GM18907 (cell line): ENCODE results near the gene RGS10.

Experiments used
- ATAC-seq: cut with Tn5 transposase; IDR thresholded peaks from one replicate; pipeline ENCODE4 v1.9.1; 2021; ENCODE audit warnings: mild to moderate bottlenecking, moderate library complexity; ENCODE audit not compliant: unreplicated experiment

RGS10 gene

DNA sequence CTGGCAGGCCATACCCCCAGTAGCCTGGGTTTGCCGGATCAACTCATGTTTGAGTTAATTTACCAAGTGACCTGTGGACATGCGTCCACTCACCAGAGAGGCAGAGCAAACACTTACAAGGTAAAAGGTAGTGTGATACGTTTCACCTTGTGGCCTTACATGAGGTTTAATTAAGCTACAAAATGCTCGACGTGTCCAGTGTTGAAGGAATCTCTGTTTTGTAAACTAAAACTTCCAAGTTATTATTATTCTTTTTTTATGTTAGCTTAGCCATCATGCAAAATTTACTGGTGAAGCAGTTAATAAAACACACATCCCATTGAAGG, 42.9 kb downstream of the RGS10 start:
- no peak for ATAC-seq

GRCh38 chr10:119498889-119499676, 43.4 kb downstream of the RGS10 start:
- no peak for ATAC-seq

DNA sequence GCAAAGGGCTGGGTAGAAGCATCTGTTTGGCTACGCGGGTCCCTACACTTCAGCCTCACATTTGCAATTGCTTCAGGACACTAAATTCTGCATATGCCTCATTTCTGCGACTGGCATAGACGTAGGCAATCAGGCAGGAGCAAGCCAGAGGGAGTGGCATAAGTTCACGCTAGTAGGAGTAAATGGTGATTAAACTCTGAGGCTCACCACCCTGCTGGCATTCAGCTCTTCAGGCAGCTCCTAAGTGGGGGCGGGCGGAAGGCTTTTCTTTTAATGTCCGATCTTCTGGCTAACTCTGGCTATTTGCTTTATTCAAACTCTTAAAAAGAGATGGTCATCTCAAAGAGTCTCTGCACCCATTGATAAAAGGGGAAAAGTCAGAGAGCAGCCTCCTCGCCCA, 45.3 kb downstream of the RGS10 start:
- no peak for ATAC-seq

DNA sequence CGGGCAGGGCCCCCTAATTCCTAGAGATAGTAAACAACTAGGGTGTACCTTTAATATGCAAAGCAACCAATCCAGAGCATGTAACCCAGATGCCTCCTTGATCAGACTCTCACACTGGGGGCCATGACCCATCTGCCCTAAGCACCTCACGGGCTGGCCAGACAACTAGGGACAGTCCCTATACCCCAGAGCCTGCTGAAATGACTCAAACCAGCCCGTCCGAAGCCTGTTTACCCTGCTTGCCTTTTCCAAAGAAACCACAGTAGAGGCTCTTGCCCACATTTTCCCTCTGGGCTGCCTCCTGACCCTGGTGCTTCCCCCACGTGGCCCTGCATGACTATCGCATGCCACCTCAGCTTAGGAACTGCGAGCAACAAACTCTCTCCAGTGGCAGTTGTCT, 46.2 kb downstream of the RGS10 start:
- peak; percentile 89 for ATAC-seq

DNA sequence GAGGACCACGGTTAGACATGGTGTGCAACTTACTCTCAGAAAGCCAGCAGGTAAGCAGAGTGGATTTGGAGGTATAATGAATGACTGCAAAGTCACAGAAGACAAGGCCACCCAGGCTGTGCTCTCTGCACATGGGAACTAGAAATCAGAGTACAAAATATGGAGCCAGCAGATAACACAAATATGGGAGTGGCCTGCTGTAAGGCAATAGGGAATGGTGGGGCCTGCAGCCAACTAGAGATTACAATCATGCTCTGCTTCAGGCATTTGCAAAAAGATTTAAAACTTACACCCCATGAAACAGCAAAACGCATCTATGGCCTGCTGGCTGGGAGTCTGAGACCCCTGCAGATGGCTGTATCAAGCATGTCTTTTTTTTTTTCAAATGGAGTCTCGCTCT, 47.0 kb downstream of the RGS10 start:
- no peak for ATAC-seq

- no peak for ATAC-seq
These were observed 47.5 kb downstream of the RGS10 start for GRCh38 chr10:119495021-119495505.

DNA sequence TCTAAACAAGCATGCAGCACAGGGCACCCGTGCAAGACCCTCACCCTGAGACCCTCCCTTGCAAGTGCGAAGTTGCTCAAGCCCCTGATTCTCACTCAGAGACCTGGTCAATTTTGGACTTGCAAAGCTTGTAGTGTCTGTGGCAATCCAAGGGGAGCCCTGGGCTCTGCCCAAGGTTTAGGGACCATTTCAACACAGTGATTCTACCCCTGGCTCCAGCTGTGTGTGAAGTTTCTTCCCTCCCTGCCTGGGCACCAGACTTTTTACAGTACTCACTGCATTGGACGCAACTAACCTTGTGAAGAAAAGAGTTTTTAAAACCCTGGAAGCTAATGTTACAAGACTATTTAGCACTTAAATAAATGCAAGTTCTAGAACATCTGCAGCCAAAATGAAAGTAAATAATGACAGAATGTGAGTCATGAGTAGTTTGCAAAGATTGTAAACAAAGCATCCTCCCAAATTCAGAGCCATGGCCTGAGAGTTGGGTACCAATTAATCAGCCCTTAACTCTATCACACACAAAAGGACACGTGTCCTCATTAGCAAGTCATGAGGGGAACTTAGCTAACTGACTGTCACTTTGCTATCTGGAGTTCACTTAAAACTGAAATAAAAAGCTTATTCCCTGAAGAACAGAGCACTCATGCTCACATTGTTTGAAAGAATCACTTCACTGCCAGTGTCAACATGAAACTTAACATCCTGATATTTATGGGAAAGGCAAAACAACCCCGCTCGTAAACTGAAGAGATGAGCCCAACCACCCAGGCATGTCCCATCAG, 48.1 kb downstream of the RGS10 start:
- no peak for ATAC-seq

DNA sequence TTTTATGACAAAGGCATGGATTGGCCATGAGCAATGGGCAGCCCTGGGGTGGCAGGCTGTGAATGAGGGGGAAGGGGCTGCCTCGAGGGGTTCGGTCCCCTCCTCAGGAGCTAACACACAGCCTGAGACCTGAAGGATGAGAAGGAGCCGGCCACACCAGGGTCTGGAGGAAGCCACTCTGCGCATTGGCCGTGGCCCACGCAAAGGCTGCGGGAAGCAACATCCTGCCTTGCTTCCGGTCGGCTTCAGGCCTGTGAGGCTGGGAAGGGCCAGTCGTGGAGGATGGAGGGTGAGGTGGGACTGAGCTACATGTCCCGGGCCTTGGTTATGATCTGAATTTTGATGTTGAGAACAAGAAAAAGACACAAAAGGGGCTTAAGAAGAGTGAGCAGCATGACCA, 49.4 kb downstream of the RGS10 start:
- no peak for ATAC-seq

- ATAC-seq, result no peak
These were observed 50.4 kb downstream of the RGS10 start for GRCh38 chr10:119491966-119492757.

DNA sequence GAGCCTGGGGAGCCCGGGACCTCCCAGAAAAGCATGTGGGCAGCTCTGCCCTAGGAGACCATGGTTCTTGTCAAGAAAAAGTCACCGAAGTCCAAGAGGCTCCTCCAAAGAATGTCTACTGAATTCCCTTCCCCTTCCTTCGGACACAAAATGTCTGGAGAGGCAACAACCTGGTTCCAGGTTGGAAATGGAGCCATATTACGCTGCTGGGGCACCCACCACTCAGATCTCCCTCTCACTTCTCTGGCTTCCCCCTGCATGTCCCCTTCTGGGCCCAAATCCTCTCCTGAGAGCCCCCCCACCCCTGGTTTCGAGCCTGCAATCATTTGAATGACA, 52.6 kb downstream of the RGS10 start:
- no peak for ATAC-seq

GRCh38 chr10:119488675-119489074, 53.8 kb downstream of the RGS10 start:
- ATAC-seq, result no peak

- no peak for ATAC-seq
These were observed 58.7 kb downstream of the RGS10 start for GRCh38 chr10:119483839-119484238.

- ATAC-seq, result no peak
These were observed 59.5 kb downstream of the RGS10 start for GRCh38 chr10:119483001-119483400.

DNA sequence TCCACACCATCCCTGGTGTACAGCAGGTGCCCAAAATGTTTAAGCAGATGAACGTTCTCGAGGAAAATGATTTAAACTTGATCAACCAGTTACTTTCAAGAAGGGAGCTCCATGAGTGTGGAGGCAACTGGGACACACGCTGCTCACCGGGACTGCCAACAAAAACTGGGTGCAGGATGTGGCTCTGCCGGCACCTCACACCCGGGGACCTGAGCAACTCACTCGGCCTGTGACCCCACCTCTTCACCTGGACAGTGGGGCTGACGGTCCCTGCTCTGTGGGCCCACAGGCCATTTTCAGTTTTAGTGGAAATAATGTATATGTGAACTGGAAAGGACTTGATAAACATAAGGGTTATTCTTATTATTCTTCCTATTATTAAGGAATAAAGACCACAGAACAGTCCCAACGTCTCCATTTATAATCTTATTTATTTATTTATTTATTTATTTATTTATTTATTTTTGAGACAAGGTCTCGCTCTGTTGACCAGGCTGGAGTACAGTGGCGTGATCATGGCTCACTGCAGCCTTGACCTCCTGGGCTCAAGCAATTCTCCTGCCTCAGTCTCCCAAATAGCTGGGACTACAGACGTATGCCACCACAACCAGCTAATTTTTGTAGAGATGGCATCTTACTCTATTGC, 60.6 kb downstream of the RGS10 start:
- no peak for ATAC-seq

- ATAC-seq, result no peak
These were observed 61.9 kb downstream of the RGS10 start for GRCh38 chr10:119480667-119481066.

GRCh38 chr10:119479532-119479931, 63.0 kb downstream of the RGS10 start:
- no peak for ATAC-seq

- ATAC-seq, result no peak
These were observed 63.6 kb downstream of the RGS10 start for GRCh38 chr10:119478811-119479341.

DNA sequence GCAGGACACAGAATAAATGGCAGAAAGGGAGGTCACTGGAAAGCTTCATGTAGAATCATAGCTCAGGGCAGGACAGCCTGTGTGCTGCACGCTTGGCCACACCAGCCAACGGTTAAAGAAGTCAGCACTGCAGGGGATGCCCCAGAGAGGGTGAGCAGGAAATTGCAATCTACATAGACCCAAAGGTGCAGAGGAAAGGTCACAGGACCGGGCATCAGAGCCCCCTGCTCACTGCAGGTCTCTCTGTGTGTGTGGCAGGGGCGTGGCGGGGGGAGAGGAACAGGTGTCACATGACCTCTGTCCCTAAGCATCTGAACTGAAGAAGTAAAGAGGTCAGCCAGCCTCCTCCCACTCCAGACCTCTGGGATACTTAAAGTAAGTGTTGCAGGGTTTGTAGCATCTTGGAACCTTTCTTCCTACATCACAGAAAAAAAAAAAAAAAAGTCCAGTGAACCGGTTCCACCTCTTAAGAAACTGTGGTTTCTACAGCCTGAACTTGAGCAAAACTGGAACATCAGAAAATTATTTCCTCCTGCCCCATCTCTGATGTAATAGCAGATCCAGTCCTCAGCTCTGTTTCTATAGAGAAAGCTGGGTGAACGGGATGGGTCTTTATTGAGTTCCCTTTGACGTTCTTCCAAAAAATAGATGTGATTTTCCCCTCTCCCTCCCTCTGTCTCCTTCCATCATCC, 64.3 kb downstream of the RGS10 start:
- ATAC-seq, result peak; percentile 94

- peak; percentile 48 for ATAC-seq
These were observed 65.1 kb downstream of the RGS10 start for GRCh38 chr10:119477444-119477843.

GRCh38 chr10:119474606-119475005, 67.9 kb downstream of the RGS10 start:
- ATAC-seq, result no peak
